HG03175 (cell line): ENCODE results near the gene OASL.
"Not testable (repeated sequence)": the region's sequence is repeated elsewhere in the genome, so short reads cannot be mapped to it uniquely, and the experiment has no call there.

ENCODE experiments used
- ATAC-seq: cut with Tn5 transposase; IDR thresholded peaks from one replicate; pipeline ENCODE4 v1.9.1; 2021; ENCODE audit warnings: mild to moderate bottlenecking, moderate library complexity; ENCODE audit not compliant: unreplicated experiment

Gene OASL, protein sequence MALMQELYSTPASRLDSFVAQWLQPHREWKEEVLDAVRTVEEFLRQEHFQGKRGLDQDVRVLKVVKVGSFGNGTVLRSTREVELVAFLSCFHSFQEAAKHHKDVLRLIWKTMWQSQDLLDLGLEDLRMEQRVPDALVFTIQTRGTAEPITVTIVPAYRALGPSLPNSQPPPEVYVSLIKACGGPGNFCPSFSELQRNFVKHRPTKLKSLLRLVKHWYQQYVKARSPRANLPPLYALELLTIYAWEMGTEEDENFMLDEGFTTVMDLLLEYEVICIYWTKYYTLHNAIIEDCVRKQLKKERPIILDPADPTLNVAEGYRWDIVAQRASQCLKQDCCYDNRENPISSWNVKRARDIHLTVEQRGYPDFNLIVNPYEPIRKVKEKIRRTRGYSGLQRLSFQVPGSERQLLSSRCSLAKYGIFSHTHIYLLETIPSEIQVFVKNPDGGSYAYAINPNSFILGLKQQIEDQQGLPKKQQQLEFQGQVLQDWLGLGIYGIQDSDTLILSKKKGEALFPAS

DNA sequence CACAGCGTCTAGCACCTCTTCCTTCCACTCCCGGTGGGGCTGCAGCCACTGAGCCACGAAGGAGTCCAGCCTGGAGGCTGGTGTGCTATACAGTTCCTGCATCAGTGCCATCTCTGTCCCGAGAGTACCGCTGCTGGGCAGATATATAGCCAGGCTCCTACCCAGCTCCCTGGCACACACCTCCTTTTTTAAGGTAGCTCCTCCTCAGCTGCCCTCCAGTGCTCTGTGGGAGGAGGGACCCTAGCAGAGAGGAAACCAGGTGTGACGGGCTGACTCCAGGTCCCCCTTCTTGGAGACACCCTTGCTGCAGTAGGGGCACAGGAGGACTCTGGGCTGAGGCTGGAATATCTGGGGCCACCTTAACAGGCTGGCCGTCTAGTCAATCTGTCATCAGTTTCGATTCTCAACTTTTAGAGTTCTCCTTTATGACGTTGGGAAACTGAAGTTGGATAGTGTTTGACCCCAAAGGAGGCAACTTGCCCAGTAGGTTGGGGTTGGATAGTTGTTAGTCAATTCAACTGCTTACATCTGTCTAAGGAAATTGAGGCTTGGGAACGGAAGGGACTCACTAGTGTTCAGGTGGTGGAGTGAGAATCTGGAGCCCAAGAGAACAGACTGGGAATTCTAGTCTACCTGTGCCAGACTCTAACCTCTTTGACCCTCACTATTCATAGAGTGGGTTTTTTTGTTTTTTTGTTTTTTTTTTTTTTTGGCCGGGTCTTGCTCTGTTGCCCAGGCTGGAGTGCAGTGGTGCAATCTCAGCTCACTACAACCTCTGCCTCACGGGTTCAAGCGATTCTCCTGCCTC lies at the start of gene OASL:
Gene OASL, minus strand, starts transcription at position 386 of the 808 bp plus-strand sequence. Its CDS starts 275 bp downstream, at position 111.
- ATAC-seq = peak; percentile 82

DNA sequence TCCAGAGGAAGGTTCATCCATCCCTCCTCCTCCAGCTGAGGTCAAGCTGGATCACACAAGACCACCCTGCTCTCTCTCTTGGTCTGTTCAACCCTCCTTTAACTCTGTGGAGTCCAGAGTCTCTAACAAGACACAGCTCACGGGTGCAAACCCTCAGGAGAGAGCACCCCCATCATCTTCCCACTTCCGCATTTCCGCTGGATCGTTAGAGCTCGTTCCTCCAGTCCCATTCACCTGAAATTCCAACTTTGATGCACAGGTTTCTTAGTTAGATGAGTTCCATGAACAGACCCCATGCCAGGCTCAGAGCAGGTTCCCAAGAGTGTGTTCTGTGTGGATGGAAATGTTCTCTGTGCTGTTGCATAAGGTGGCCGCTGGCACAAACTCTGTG lies 49.1 kb upstream of the OASL start:
- no peak for ATAC-seq

DNA sequence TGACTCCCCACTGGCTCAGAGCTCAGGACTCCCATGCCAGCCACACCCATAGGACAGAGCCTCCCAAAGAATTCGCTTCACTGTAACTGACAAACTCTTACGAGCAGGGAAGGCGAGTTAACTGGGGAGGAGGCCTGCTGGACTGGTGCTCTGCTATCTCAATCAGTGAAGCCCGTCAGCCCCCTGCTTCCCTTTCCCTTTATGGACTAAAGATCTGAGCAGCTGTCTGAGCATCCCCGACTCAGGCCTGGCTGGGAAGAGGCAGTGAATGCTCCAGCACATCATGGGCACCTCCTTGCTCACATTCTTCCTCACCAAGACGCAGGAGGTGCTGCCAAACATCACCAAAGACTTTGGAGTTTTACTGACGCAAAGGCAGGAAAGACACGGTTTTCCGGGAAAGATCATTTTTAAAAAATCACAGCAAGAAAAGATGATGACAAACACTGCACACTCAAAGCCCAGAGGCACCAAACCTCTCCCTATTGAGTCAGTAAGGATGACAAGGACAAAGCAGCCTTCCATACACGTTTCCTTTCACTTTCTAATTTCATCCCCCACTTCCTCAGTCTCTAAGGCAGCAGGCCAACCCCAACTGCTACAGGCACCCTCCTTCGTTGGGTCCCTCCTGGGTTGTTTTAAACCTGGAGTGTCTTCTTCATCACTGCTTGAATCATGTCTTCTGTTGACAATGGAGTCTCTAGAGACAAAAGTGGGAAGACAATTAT lies 48.6 kb upstream of the OASL start:
- ATAC-seq = no peak

DNA sequence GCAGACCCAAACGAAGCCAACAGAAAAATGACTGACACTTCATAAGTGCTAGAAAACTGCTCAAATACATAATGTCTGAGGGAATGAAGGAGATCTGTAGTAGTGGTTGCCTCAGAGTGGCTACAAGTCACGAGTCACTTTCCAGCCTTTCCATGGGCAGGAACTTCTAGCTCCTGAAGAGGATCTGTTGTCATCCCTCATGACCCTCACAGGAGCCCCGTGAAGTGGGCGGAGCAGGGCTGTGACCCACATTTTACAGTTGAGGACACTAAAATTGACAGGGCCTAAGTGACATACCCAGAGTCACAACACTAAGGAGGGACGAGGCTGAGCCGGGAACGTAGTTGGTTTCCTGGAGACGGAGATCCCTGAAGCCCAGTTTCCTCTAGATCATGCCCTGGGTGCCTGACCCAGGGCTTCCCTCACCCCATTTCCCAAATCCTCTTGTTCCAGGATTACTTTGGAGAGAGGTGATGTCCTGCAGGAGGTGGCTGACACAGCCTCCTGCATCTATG lies 47.8 kb upstream of the OASL start:
- no peak for ATAC-seq

DNA sequence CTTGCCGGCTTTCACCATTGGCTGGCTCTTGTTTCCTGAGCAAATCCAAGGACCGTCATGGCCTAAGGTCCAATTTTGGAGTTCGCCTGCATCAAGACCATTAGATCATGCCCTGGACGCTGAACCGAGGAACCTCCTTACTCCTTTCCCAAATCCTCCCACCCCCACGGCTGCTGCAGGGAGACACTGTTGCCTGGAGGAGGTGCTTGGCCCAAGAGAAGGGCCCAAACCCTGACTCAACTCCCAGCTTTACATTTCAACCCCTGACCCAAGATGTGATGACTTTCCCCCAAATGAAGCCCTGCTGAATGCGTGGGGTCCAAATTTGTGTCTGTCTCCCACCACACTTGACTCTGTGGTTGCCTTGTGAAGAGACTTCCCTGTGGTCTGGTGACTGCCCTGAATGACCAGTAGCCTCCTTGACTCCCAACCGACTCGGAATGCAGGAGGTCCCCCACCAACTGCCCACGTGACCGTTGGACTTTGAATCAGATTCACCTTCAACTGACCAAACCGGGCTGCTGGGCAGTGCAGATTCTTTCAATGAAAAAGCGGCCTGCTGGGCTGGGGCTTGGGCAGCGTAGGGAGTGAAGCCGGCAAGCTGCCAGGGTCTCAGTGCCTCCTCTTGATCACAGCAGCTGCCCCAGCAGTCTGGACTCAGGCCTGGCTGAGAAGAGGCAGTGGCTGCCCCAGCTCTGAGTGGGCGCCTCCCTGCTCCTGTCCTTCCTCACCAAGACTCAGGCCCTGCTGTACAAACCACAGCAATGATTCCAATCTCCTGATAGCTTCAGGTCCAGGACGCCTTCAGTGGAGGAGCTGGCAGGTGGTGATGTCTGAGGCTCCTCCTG lies 46.7 kb upstream of the OASL start:
- no peak for ATAC-seq

DNA sequence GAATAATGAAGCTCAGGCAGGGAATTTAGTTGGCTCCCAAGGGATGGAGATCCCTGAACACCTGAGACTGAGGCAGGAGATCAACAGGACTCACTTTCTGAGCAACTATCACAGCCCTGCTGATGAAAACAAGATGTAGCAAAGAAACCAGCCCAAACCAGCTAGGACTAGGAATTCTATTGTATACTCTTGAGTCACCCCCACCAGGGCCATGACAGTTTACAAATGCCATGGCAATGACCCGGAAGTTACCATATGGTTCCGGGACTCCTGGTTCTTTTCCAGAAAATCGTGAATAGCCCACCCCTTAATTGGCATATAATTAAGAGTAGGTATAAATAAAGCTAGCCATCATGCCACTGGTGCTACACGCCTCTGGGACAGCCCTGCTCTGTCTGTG lies 46.0 kb upstream of the OASL start:
- no peak for ATAC-seq

DNA sequence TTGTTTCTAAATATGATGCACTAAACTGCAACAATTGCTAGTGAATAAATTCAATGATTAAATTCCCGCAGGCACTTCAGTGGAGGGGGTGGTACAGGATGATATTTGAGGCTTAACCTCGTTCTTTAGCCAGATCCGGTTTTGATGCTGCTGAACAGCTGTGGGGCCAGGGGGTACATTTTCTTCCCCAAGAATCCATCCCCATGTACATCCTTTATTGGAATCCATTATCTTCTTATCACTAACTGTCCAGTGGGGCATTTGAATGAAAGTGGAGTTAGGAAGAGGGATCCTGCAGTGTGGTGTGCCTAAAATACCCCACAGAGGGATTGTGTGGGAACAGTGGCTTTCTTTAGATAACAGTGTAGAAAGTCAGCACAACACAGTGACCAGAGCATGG lies 45.2 kb upstream of the OASL start:
- ATAC-seq = no peak

DNA sequence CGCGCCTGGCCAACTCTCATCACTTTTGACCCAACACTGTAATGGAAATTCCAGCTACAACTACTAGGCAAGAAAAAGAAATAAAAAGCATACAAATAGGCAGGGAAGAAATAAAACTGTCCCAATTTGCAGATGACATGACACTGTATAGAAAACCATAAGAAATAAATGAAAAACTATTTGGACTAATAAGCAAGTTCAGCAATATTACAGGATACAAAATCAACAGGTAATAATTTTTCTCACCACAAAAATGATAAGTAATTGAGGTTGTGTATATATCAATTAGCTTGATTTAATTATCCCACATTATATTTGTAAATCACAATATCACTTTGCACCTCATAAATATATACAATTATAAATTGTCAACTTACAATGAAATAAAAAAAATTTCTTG lies 41.9 kb upstream of the OASL start:
- ATAC-seq = no peak

DNA sequence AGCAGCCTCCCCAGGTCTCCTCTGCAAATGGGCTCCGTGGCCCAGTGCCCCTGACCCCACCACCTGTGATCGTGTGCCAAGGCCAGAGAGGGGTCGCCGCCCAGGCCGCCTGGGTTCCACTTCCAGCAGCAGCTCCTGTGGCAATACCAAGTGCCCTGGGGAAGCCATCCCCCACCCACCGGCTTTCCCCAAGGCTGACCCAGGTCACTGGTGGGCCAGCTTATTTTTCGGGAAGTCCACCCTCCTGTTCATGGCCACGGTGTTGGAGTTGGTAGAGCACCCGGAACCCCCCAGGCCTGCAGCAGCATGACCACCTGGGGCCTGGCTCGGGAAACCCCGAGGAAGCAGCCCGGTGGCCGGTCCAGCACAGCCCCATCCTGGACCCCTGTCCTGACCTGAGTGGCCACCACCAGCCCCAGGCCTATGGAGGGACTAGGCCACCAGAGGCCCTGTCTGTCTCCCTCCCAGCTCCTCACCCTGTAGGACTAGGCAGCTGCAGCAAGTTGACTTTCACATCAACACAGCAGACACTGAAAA lies 40.8 kb upstream of the OASL start:
- ATAC-seq = no peak

DNA sequence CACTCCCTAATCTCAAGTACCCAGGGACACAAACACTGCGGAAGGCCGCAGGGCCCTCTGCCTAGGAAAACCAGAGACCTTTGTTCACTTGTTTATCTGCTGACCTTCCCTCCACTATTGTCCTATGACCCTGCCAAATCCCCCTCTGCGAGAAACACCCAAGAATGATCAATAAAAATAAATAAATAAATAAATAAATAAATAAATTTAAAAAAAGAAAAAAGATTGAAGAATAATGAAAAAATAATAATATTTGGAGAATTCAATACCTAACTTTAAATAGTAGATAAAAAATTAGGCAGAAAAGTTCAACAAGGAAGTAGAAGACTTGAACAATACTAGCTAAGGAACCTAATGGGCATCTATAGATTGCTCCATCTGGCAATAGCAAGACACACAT lies 38.4 kb upstream of the OASL start:
- ATAC-seq = not testable (repeated sequence)

DNA sequence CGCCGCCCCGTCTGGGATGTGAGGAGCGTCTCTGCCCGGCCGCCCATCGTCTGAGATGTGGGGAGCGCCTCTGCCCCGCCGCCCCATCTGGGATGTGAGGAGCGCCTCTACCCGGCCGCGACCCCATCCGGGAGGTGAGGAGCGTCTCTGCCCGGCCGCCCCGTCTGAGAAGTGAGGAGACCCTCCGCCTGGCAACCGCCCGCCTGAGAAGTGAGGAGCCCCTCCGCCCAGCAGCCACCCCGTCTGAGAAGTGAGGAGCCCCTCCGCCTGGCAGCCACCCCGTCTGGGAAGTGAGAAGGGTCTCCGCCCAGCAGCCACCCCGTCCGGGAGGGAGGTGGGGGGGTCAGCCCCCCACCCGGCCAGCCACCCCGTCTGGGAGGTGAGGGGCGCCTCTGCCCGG lies 36.9 kb upstream of the OASL start:
- not testable (repeated sequence) for ATAC-seq

DNA sequence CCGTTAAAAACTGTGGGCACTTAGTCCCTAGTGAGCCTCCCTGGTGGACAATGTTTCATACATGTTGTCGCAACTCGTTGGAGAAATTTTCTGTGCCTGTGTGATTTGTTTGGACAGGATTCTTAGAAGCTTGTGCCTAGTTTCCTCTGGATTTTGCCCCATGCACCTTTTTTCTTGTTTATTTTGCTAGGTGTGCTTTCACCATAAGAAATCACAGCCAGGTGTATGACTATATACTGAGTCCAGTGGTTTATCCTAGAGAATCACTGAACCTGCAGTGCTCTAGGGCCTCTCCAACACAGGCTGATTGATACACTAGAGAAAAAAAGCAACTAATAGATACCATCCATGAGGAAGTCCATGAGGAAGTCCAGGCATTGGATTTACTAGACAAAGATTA lies 33.1 kb upstream of the OASL start:
- ATAC-seq = no peak

DNA sequence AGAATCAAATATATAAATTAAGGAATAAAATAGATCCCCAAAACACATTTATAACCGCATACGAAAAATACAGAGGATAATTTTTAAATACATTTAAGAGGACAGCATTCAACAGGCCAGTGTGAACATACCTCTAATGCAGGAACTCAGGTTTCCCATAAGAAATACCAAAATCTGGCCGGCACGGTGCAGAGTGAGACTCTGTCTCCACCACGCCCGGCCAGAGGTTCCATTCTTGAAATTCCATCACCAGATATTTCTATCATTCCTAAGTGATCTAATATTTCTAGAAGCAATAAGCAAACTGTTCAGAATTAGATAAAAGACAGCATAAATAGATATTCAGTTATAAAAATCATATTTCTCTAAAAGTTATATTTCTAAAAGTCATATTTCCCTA lies 30.2 kb upstream of the OASL start:
- no peak for ATAC-seq

DNA sequence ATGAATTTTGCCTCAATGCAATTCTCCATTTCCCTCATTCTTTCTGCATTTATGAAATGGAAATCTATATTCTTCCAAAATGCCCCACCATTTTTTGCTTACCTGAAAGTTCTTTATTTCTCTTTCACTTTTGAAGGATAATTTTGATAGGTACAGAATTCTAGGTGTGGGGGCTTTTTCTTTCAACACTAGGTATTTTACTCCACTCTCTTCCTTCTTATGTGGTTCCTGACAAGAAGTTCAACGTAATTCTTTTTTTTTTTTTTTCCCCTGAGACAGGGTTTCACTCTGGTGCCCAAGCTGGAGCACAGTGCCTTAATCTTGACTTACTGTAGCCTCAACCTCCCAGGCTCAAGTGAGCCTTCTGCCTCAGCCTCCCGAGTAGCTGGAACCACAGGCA lies 26.3 kb upstream of the OASL start:
- ATAC-seq = no peak

DNA sequence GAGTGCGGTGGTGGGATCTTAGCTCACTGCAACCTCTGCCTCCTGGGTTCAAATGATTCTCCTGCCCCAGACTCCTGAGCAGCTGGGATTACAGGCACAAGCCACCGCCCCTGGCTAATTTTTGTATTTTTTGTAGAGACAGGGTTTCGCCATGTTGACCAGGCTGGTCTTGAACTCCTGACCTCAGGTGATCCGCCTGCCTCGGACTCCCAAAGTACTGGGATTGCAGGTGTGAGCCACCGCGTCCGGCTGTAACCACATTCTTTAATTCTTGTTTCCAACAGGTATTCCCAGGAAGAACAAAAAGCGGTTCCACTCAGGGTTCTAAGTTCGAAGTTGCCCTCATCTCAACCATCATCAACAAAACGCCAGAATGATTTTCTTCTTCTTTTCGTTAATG lies 25.5 kb upstream of the OASL start:
- ATAC-seq = not testable (repeated sequence)

DNA sequence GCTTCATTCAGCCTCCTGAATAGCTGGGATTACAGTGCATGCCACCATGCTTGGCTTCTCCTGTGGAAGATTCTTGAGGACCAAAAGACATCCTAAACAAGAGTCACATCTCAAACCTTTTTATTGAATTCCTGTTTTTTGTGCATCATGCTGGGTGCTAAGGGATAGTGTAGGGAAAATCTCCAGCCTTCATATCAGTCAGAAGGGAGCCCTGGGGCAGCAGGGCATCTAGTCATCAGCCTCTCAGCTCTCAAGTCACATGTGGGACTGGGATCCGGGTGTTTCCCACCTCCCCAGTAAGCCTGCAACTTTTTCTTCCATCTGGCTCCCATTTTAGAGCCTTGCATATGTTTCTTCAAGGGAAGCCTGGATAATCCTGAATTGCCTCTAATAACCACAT lies 25.1 kb upstream of the OASL start:
- ATAC-seq = no peak

DNA sequence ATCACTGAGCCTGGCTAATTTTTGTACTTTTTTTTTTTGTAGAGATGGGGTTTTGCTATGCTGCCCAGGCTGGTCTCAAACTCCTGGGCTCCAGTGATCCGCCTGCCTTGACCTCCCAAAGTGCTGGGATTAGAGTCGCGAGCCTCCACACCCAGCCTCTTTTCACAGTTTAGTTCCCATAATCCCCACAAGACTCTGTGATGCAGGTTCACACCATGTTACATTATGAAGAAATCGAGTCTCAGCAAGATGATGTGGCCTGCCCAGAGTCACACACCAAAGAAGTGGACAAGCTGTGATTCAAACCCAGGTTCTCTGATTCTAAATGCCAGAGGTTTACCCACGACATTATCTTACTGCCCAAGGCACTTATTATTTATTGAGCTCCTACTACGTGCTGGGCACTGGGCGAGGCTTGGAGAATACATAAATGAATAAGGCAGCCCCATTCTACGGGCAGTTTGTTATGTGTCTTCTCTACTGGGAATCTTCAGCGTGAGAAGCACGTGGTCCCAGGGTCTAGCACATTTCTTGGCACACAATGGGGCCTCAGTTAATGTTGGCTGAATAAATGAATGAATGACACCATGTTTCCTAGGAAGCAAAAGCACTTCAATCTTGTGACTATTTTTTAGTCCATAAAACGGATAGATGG lies 23.5 kb upstream of the OASL start:
- ATAC-seq = no peak

DNA sequence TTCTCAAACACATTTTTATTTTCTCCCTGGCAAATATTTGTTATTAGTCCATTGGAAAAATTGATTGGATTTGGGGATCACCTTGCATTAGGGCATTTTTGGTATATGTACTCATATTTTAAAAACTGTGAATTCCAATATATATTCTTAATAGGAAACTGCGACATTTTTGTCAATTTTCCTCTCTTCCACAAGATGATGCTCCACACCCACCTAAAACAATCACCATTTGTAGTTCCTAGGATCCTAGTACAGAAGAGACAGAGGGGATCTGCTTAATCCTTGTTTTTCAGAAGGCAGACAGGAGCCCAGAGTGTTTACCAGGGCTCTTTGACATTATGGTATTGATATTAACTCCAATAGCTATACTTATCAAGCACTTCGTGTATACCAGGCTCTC lies 22.8 kb upstream of the OASL start:
- no peak for ATAC-seq
